Stimulated activated naive CD8-positive, alpha-beta T cell treated with anti-CD3 and anti-CD28 coated beads, Interleukin-15, Interleukin-2, amounts not matched to agents 100 ng/mL and 50 ng/mL, for 24 hours (primary cell): ENCODE results near the gene RPLP2.

Experiments
- H3K27ac Mint-ChIP-seq: one replicate; pipeline ENCODE4 v1.8.0; 2021; ENCODE audit warnings: mild to moderate bottlenecking, mixed read lengths
- H3K27me3 Mint-ChIP-seq: one replicate; pipeline ENCODE4 v1.8.0; 2021; ENCODE audit warnings: mixed read lengths
- H3K36me3 Mint-ChIP-seq: one replicate; pipeline ENCODE4 v1.8.0; 2021; ENCODE audit warnings: low read depth, mixed read lengths
- H3K4me1 Mint-ChIP-seq: one replicate; pipeline ENCODE4 v1.8.0; 2021; ENCODE audit warnings: low read depth, mixed read lengths
- H3K4me3 Mint-ChIP-seq: one replicate; pipeline ENCODE4 v1.8.0; 2021; ENCODE audit warnings: mild to moderate bottlenecking, mixed read lengths
- H3K9me3 Mint-ChIP-seq: one replicate; pipeline ENCODE4 v1.8.0; 2021; ENCODE audit warnings: mixed read lengths

RPLP2 gene

GRCh38 chr11:829176-829846, 19.5 kb downstream of the RPLP2 start:
- no peaks in the 10 kb centered on the region for H3K9me3 Mint-ChIP-seq
- H3K27ac Mint-ChIP-seq, result no peak overlapping the region
- peak overlapping the region; percentile 43 for H3K4me3 Mint-ChIP-seq
- peaks cover 39% of the 10 kb centered on the region for H3K4me1 Mint-ChIP-seq
- H3K36me3 Mint-ChIP-seq, result peaks cover 6% of the 10 kb centered on the region
- peaks cover 31% of the 10 kb centered on the region for H3K27me3 Mint-ChIP-seq

GRCh38 chr11:829847-830294, 20.1 kb downstream of the RPLP2 start:
- H3K36me3 Mint-ChIP-seq, result peaks cover 4% of the 10 kb centered on the region
- H3K27me3 Mint-ChIP-seq, result peaks cover 31% of the 10 kb centered on the region
- no peaks in the 10 kb centered on the region for H3K9me3 Mint-ChIP-seq
- peaks cover 45% of the 10 kb centered on the region for H3K4me1 Mint-ChIP-seq
- no peak overlapping the region for H3K27ac Mint-ChIP-seq
- peak overlapping the region; percentile 17 for H3K4me3 Mint-ChIP-seq

GRCh38 chr11:830295-831117, 20.7 kb downstream of the RPLP2 start:
- no peaks in the 10 kb centered on the region for H3K9me3 Mint-ChIP-seq
- peaks cover 31% of the 10 kb centered on the region for H3K27me3 Mint-ChIP-seq
- no peak overlapping the region for H3K4me3 Mint-ChIP-seq
- H3K27ac Mint-ChIP-seq, result no peak overlapping the region
- no peaks in the 10 kb centered on the region for H3K36me3 Mint-ChIP-seq
- H3K4me1 Mint-ChIP-seq, result peaks cover 50% of the 10 kb centered on the region

- Mint-ChIP-seq H3K27ac (no peak overlapping the region), H3K4me1 (peaks cover 50% of the 10 kb centered on the region)
Observed at GRCh38 chr11:831118-831864, 21.5 kb downstream of the RPLP2 start.

GRCh38 chr11:831961-832528, 22.3 kb downstream of the RPLP2 start:
- Mint-ChIP-seq H3K9me3 (no peaks in the 10 kb centered on the region), H3K4me1 (peaks cover 45% of the 10 kb centered on the region), H3K27ac (no peak overlapping the region), H3K27me3 (peaks cover 31% of the 10 kb centered on the region), H3K36me3 (no peaks in the 10 kb centered on the region), H3K4me3 (peak overlapping the region; percentile 45)

More at GRCh38 chr11:831118-831864, 21.5 kb downstream of the RPLP2 start:
- H3K9me3 Mint-ChIP-seq, result no peaks in the 10 kb centered on the region
- peaks cover 31% of the 10 kb centered on the region for H3K27me3 Mint-ChIP-seq
- no peaks in the 10 kb centered on the region for H3K36me3 Mint-ChIP-seq
- H3K4me3 Mint-ChIP-seq, result peak overlapping the region; percentile 45

GRCh38 chr11:832529-833113, 22.9 kb downstream of the RPLP2 start, which contains the start of gene CD151:
TSS of gene CD151 (plus strand) at chr11:832952. CDS start at chr11:836070, 3,118 bp downstream.
- Mint-ChIP-seq H3K27me3 (peaks cover 29% of the 10 kb centered on the region), H3K36me3 (no peaks in the 10 kb centered on the region), H3K4me3 (peak within 1 kb of the TSS; percentile 73), H3K4me1 (peaks cover 43% of the 10 kb centered on the region), H3K9me3 (no peaks in the 10 kb centered on the region), H3K27ac (no peak within 1 kb of the TSS)

GRCh38 chr11:833114-833791, 23.5 kb downstream of the RPLP2 start:
- peaks cover 36% of the 10 kb centered on the region for H3K4me1 Mint-ChIP-seq
- peaks cover 23% of the 10 kb centered on the region for H3K27me3 Mint-ChIP-seq
- no peak overlapping the region for H3K27ac Mint-ChIP-seq
- H3K36me3 Mint-ChIP-seq, result no peaks in the 10 kb centered on the region
- no peaks in the 10 kb centered on the region for H3K9me3 Mint-ChIP-seq
- H3K4me3 Mint-ChIP-seq, result peak overlapping the region; percentile 73

GRCh38 chr11:833849-834311, 24.1 kb downstream of the RPLP2 start:
- Mint-ChIP-seq H3K27me3 (peaks cover 17% of the 10 kb centered on the region), H3K9me3 (no peaks in the 10 kb centered on the region), H3K27ac (no peak overlapping the region), H3K4me3 (peak overlapping the region; percentile 73), H3K4me1 (peaks cover 34% of the 10 kb centered on the region), H3K36me3 (no peaks in the 10 kb centered on the region)

- H3K4me3 Mint-ChIP-seq, result peak overlapping the region; percentile 73
- H3K27ac Mint-ChIP-seq, result peak overlapping the region; percentile 36
- H3K36me3 Mint-ChIP-seq, result peaks cover 3% of the 10 kb centered on the region
- peaks cover 26% of the 10 kb centered on the region for H3K4me1 Mint-ChIP-seq
- no peaks in the 10 kb centered on the region for H3K9me3 Mint-ChIP-seq
- peaks cover 9% of the 10 kb centered on the region for H3K27me3 Mint-ChIP-seq
Observed at GRCh38 chr11:834371-835316, 24.9 kb downstream of the RPLP2 start.

GRCh38 chr11:836274-836673, 26.5 kb downstream of the RPLP2 start:
- Mint-ChIP-seq H3K9me3 (no peaks in the 10 kb centered on the region), H3K4me1 (peaks cover 35% of the 10 kb centered on the region), H3K4me3 (no peak overlapping the region), H3K36me3 (peaks cover 14% of the 10 kb centered on the region), H3K27me3 (peaks cover 6% of the 10 kb centered on the region), H3K27ac (no peak overlapping the region)

DNA sequence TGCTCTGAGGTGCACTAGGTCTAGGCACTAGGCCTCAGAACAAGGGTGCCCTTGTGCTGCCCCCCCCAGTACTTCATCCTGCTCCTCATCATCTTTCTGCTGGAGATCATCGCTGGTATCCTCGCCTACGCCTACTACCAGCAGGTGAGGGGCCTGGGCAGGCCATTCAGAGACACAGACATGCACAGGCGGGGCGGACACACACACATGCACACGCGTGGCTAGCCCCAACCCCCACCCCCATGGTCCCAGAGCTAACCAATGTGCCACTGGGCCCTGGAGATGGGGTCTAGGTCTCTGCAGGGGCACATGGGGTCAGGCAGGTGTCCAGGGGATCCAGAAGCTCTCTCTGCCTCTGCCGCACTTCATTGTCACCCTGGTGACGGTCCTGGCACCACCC, 26.9 kb downstream of the RPLP2 start:
- Mint-ChIP-seq H3K4me3 (no peak overlapping the region), H3K9me3 (no peaks in the 10 kb centered on the region), H3K27me3 (peaks cover 3% of the 10 kb centered on the region), H3K27ac (no peak overlapping the region), H3K36me3 (peaks cover 14% of the 10 kb centered on the region), H3K4me1 (peaks cover 36% of the 10 kb centered on the region)

DNA sequence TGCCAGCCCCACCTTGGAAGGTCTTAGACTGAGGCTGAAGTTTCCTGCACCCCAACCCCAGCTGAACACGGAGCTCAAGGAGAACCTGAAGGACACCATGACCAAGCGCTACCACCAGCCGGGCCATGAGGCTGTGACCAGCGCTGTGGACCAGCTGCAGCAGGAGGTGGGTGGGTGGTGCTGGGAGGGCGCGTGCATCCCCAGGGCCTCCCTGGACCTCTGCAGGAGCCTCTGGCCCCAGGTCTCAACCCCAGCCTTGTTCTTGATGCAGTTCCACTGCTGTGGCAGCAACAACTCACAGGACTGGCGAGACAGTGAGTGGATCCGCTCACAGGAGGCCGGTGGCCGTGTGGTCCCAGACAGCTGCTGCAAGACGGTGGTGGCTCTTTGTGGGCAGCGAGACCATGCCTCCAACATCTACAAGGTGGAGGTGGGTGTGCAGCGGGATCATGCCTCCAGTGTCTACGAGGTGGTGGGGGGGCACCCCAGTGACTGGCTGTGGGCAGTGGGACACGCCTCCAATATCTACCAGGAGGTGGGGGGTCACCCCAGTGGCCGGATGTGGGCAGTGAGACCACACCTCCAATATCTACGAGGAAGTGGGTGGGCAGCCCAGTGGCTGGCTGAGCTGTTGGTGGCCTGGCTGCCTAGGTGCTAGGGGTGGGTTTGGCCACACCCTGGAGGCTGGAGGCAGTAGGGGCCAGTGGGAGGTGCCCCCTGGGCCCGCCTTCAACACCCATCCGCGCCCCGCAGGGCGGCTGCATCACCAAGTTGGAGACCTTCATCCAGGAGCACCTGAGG, 27.6 kb downstream of the RPLP2 start:
- H3K4me3 Mint-ChIP-seq, result no peak overlapping the region
- no peak overlapping the region for H3K27ac Mint-ChIP-seq
- no peaks in the 10 kb centered on the region for H3K27me3 Mint-ChIP-seq
- no peaks in the 10 kb centered on the region for H3K9me3 Mint-ChIP-seq
- H3K4me1 Mint-ChIP-seq, result peaks cover 36% of the 10 kb centered on the region
- H3K36me3 Mint-ChIP-seq, result peaks cover 14% of the 10 kb centered on the region
